GM12878 (cell line): ENCODE measurements around the gene LPCAT2. TPM values are rescaled to one million over a fixed set of nuclear protein-coding genes. Genes with fewer than 3 reads are reported as not detected.

ENCODE experiments used
- ATAC-seq: fragments of 200-7000 bp; cut with Tn5 transposase; 3 replicates; pipeline ENCODE4 v1.9.1; 2020; ENCODE audit warnings: mild to moderate bottlenecking, moderate library complexity
- BruUV-seq: library from RNA; stranded (reverse); fragments of 400-500 nt; replicated peaks from 2 replicates; lab custom pipeline; 2021; lab: Mats Ljungman, UMichigan
- CTCF ChIA-PET: fragments of 300-600 bp; sonication (Branson Sonifier 250); formaldehyde crosslinking; extraction: SDS; loops from one replicate; lab custom pipeline; 2021; ENCODE audit warnings: inconsistent platforms; lab: Yijun Ruan, JAX
- POLR2A ChIA-PET: fragments of 350-600 bp; formaldehyde crosslinking; extraction: SDS; loops from one replicate; lab custom pipeline; 2021; ENCODE audit warnings: inconsistent platforms; lab: Charles Lee
- RAD21 ChIA-PET: fragments of 300-600 bp; sonication (Branson Sonifier 250); formaldehyde crosslinking; loops from one replicate; lab custom pipeline; 2023; ENCODE audit warnings: antibody characterized with exemption; ENCODE audit not compliant: unreplicated experiment; lab: Charles Lee
- SMC1A ChIA-PET: fragments of 300-600 bp; sonication (Branson Sonifier 250); formaldehyde crosslinking; loops from one replicate; lab custom pipeline; 2023; ENCODE audit not compliant: unreplicated experiment, uncharacterized antibody; lab: Charles Lee
- DNase-seq: peaks from one replicate; pipeline ENCODE4 v3.0.0-alpha.2; 2011; ENCODE audit warnings: low read depth, low spot score
- FAIRE-seq: peaks from 3 replicates; lab custom pipeline; 2011; peaks lifted over from hg19 to GRCh38; lab: Jason Lieb, UNC
- H2AFZ ChIP-seq: 2 replicates; pipeline ENCODE4 v1.6.0; 2011; ENCODE audit warnings: low read depth, low read length, control low read depth; ENCODE audit not compliant: control insufficient read depth
- H3K27ac ChIP-seq: 2 replicates; pipeline ENCODE4 v1.5.1; 2011; ENCODE audit warnings: control low read depth; ENCODE audit not compliant: control insufficient read depth, insufficient read depth
- H3K27me3 ChIP-seq, 2 experiments: replicated peaks in 1 of 2; 2 replicates each; pipeline versions ENCODE4 v1.6.0 to v1.6.1; 2011; ENCODE audit warnings: low read length in 1 of 2; ENCODE audit not compliant: control insufficient read depth in 2 of 2, insufficient read depth in 2 of 2
- H3K36me3 ChIP-seq, 2 experiments: 2 replicates each; pipeline ENCODE4 v1.5.1; 2011; ENCODE audit warnings: low read length in 1 of 2; ENCODE audit not compliant: control insufficient read depth in 2 of 2, insufficient read depth in 2 of 2
- H3K4me1 ChIP-seq: 2 replicates; pipeline ENCODE4 v1.6.1; 2011; ENCODE audit warnings: mild to moderate bottlenecking, low read length, moderate library complexity, mixed read lengths; ENCODE audit not compliant: control insufficient read depth, insufficient read depth
- H3K4me2 ChIP-seq: 2 replicates; pipeline ENCODE4 v1.6.0; 2011; ENCODE audit warnings: control low read depth; ENCODE audit not compliant: control insufficient read depth, insufficient read depth
- H3K4me3 ChIP-seq: fragments of 200-600 bp; sonication (generic); 2 replicates; pipeline ENCODE4 v1.5.1; 2016
- H3K79me2 ChIP-seq: 2 replicates; pipeline ENCODE4 v1.6.0; 2011; ENCODE audit warnings: low read length; ENCODE audit not compliant: control insufficient read depth, insufficient read depth
- H3K9ac ChIP-seq: 2 replicates; pipeline ENCODE4 v1.8.0; 2011; ENCODE audit warnings: low read length, control low read depth, mixed read lengths; ENCODE audit not compliant: control insufficient read depth, insufficient read depth
- H3K9me3 ChIP-seq: replicated peaks from 3 replicates; pipeline ENCODE4 v1.5.1; 2011; ENCODE audit warnings: mild to moderate bottlenecking, low read length; ENCODE audit not compliant: control insufficient read depth, insufficient read depth
- H4K20me1 ChIP-seq: 2 replicates; pipeline ENCODE4 v1.6.0; 2011; ENCODE audit not compliant: control insufficient read depth, insufficient read depth
- BHLHE40 ChIP-seq, 2 experiments: fragments of 450-650 bp in 1 of 2; IDR thresholded peaks; 2 replicates each; pipeline ENCODE4 v1.6.1; 2011 to 2017; ENCODE audit warnings: low read depth in 2 of 2, borderline replicate concordance in 1 of 2, improper control_type of control experiment in 1 of 2, low read length in 1 of 2, mild to moderate bottlenecking in 1 of 2
- CEBPB ChIP-seq, 2 experiments: fragments of 150-350 bp in 1 of 2; IDR thresholded peaks; 2 replicates each; pipeline ENCODE4 v1.6.1; 2012 to 2014; ENCODE audit warnings: low read depth in 2 of 2, low read length in 2 of 2, borderline replicate concordance in 1 of 2, inconsistent platforms in 1 of 2
- EGR1 ChIP-seq, 2 experiments: IDR thresholded peaks; 1 replicate in 1 of 2; 2 replicates in 1 of 2; pipeline ENCODE4 v1.6.1; 2011 to 2012; ENCODE audit warnings: low read depth in 2 of 2, low read length in 2 of 2, borderline replicate concordance in 1 of 2, mild to moderate bottlenecking in 1 of 2, moderate library complexity in 1 of 2
- EP300 ChIP-seq, 2 experiments: fragments of 150-350 bp in 1 of 2; IDR thresholded peaks; 2 replicates each; pipeline ENCODE4 v1.6.1; 2011 to 2012; ENCODE audit warnings: low read depth in 2 of 2, low read length in 2 of 2, borderline replicate concordance in 1 of 2, improper control_type of control experiment in 1 of 2, inconsistent platforms in 1 of 2; ENCODE audit not compliant: control insufficient read depth in 1 of 2
- IRF3 ChIP-seq: fragments of 450-650 bp; IDR thresholded peaks from 2 replicates; pipeline ENCODE4 v1.6.1; 2014; ENCODE audit warnings: mild to moderate bottlenecking
- KAT2A ChIP-seq: conservative IDR thresholded peaks from 2 replicates; pipeline ENCODE4 v1.6.1; 2011; ENCODE audit warnings: low read depth, low read length; ENCODE audit not compliant: control insufficient read depth
- KLF5 ChIP-seq: fragments of 450-650 bp; IDR thresholded peaks from 2 replicates; pipeline ENCODE4 v1.6.1; 2014; ENCODE audit warnings: mild to moderate bottlenecking; ENCODE audit not compliant: partially characterized antibody
- NFYA ChIP-seq: IDR thresholded peaks from 2 replicates; pipeline ENCODE4 v1.6.1; 2011; ENCODE audit warnings: low read depth, mild to moderate bottlenecking, low read length, improper control_type of control experiment, borderline replicate concordance
- RAD51 ChIP-seq: fragments of 450-650 bp; IDR thresholded peaks from 2 replicates; pipeline ENCODE4 v1.6.1; 2016; ENCODE audit warnings: moderate library complexity, mild to moderate bottlenecking, inconsistent platforms
- RBBP5 ChIP-seq: fragments of 200-600 bp; sonication (generic); conservative IDR thresholded peaks from 2 replicates; pipeline ENCODE4 v1.6.1; 2016
- RFX5 ChIP-seq: IDR thresholded peaks from 2 replicates; pipeline ENCODE4 v1.6.1; 2011; ENCODE audit warnings: low read depth, low read length, improper control_type of control experiment
- WGBS: methylation state at CpG from one replicate; pipeline ENCODE4 v1.1.6; 2016; ENCODE audit warnings: low lambda C conversion rate; ENCODE audit not compliant: insufficient replicate concordance, insufficient coverage; ENCODE audit errors: missing lambda C conversion rate; 5-methylcytosine and 5-hydroxymethylcytosine counted together
- in situ Hi-C: fragments of 300-500 bp; cut with MboI; formaldehyde crosslinking; loops from 9 replicates; pipeline ENCODE4 v1.14.3; 2018; ENCODE audit warnings: mixed read lengths
- intact Hi-C: fragments of 100-400 bp; cut with micrococcal nuclease; formaldehyde crosslinking; loops from one replicate; pipeline ENCODE4 v1.14.2; 2022; ENCODE audit not compliant: unreplicated experiment
- polyA plus RNA-seq, 11 experiments: library from polyadenylated mRNA; depleted of rRNA in 4 of 11; unstranded in 6 of 11; stranded (reverse) in 5 of 11; fragments of >200 nt; fragmentation: Nextera tagmentation in 4 of 11; fragmentation: Illumina TruSeq in 1 of 11; extraction: Ambion mirVana in 4 of 11; extraction: Trizol in 1 of 11; gene quantifications; 1 replicate in 1 of 11; 2 replicates in 10 of 11; pipeline versions ENCODE4 v1.2.1 to v1.2.3, GENCODE V29; 2011 to 2016; ENCODE audit warnings: inconsistent platforms in 2 of 11, missing spikeins in 2 of 11, low read depth in 1 of 11
- total RNA-seq, 4 experiments: library from RNA; depleted of rRNA in 3 of 4; stranded (reverse); fragments of >200 nt in 3 of 4; fragmentation: Illumina TruSeq in 1 of 4; extraction: Trizol in 1 of 4; gene quantifications; 2 replicates each; pipeline versions ENCODE4 v1.2.1 to v1.2.3, GENCODE V29; 2013 to 2021

LPCAT2 gene
- total and polyA plus RNA-seq, 10 of the 15 experiments (the other 5 are each of a cell fraction or from before 2014, with no cell fraction given), result 0.01 TPM; not detected in 9

DNA sequence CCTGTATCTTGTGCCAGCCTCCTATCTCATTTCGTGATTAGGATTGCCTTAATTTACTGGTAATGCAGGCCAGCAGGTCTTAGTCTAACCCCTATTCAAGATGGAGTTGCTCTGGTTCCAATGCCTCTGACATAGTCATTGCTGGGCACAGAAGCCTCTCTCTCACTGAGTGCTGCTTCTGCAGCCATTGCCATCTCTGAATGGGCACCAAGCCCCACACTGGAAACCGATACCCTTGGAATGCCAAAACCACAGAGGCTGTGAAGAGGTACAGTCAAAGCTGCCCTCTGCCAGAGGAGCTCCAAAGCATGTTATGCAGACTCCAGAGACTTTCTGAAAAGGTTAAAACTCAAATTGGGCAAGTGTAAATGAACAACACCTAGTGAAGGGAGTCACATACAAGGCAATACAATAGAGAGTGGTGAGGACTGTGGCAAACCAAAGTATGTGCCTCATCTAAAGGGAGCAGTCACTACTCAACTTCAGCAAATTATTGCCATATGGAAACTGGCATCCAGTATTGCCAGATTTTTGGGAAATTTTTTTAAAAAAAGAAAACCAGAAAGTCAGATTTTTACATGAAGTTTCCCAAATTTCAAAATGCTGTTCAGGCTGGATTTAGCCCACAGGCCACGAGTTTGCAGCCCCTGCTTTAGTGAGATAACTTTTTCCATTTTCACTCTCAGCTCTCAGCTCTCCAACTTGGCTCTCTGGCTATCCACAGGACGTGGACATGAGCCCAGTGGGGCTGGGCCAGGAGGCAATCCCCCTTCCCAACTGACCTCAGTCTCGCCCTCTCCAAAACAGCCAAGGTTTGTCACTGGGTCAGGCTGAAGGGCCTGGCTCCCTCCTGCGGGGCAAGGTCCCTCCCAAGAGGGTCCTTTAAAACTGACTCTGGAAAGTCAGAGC, 32.0 kb upstream of the LPCAT2 start:
- intact Hi-C loops, result no loop called here
- no peaks in the 10 kb centered on the region for H3K36me3 ChIP-seq
- H3K9ac ChIP-seq, result no peak overlapping the region
- H3K27ac ChIP-seq, result no peak overlapping the region
- ChIA-PET CTCF (interaction anchor here (2.1 kb wide), 1 partner anchor 12 kb away, joined by 6 read pairs; no protein-coding TSS in a partner anchor), RAD21 (no interaction called here), POLR2A (no interaction called here), SMC1A (no interaction called here)
- in situ Hi-C loops, result no loop called here
- no TSS peak for BruUV-seq
- no peak overlapping the region for H3K4me2 ChIP-seq
- no peak for DNase-seq
- no peaks in the 10 kb centered on the region for H3K79me2 ChIP-seq
- no peak for FAIRE-seq
- WGBS, result 3% methylated on average over 6 of the region's 6 CpGs
- no peak overlapping the region for H3K4me3 ChIP-seq
- ATAC-seq, result no peak
- H2AFZ ChIP-seq, result no peak overlapping the region
- H4K20me1 ChIP-seq, result no peaks in the 10 kb centered on the region
- H3K4me1 ChIP-seq, result no peaks in the 10 kb centered on the region
- H3K27me3 ChIP-seq, result no peaks in the 10 kb centered on the region; a peak in 1 of 4 replicates
- no peaks in the 10 kb centered on the region for H3K9me3 ChIP-seq
- TF ChIP-seq EGR1 (IDR thresholded peaks at IDR 0.05; ENCODE audit: borderline replicate concordance in 1 of 2, low read depth in 2 of 2, low read length in 2 of 2) (no peak), IRF3 (no peak), BHLHE40 (IDR thresholded peaks at IDR 0.05; ENCODE audit: borderline replicate concordance in 1 of 2, low read depth in 2 of 2, low read length in 1 of 2) (no peak), EP300 (IDR thresholded peaks at IDR 0.05; ENCODE audit: borderline replicate concordance in 1 of 2, control insufficient read depth in 1 of 2, low read depth in 2 of 2, low read length in 2 of 2) (no peak), KAT2A (no peak), RFX5 (no peak), NFYA (no peak), RBBP5 (no peak), RAD51 (no peak), CEBPB (IDR thresholded peaks at IDR 0.05; ENCODE audit: borderline replicate concordance in 1 of 2, low read depth in 2 of 2, low read length in 2 of 2) (no peak), KLF5 (no peak)
